ENCODE measurements around the gene TXNDC17. TPM values are rescaled to one million over a fixed set of nuclear protein-coding genes. Genes with fewer than 3 reads are reported as not detected.

TXNDC17 gene
- total RNA-seq, 4 donors from 2014 or later, result 31.8 to 124 (median 85.6) TPM

DNA sequence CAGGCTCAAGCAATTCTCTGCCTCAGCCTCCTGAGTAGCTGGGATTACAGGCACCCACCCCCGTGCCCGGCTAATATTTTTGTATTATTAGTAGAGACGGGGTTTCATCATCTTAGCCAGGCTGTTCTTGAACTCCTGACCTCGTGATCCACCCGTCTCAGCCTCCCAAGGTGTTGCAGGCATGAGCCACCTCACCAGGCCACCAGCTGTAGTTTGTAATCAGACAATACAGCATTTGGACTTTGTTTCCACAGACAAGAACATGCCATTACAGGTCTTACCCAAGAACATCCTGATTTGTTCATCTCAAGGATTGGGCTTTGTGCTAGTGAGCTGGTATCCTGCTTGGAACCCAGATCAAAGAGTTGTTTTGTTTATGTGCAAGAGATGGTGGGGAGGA is 40.8 kb downstream of the TXNDC17 start:
- Histone ChIP-seq H3K27ac (no peak overlapping the region), H3K27me3 (peaks cover 0 to 22% of the 10 kb centered on the region in 2 donors), H3K36me3 (no peaks in the 10 kb centered on the region), H3K9me3 (no peaks in the 10 kb centered on the region), H3K4me3 (no peak overlapping the region), H3K4me1 (no peaks in the 10 kb centered on the region)
- 72 to 81% methylated on average over 5 of the region's 5 CpGs for WGBS, 2 donors
- no peak for DNase-seq (ENCODE audit: low spot score in 2 of 2)
- no peak for TF ChIP-seq EP300 (IDR thresholded peaks at IDR 0.05)
- TF ChIP-seq, protein P1, sequence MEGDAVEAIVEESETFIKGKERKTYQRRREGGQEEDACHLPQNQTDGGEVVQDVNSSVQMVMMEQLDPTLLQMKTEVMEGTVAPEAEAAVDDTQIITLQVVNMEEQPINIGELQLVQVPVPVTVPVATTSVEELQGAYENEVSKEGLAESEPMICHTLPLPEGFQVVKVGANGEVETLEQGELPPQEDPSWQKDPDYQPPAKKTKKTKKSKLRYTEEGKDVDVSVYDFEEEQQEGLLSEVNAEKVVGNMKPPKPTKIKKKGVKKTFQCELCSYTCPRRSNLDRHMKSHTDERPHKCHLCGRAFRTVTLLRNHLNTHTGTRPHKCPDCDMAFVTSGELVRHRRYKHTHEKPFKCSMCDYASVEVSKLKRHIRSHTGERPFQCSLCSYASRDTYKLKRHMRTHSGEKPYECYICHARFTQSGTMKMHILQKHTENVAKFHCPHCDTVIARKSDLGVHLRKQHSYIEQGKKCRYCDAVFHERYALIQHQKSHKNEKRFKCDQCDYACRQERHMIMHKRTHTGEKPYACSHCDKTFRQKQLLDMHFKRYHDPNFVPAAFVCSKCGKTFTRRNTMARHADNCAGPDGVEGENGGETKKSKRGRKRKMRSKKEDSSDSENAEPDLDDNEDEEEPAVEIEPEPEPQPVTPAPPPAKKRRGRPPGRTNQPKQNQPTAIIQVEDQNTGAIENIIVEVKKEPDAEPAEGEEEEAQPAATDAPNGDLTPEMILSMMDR (IDR thresholded peaks at IDR 0.05), result no peak
- no peak for TF ChIP-seq POLR2A (IDR thresholded peaks at IDR 0.05)

DNA sequence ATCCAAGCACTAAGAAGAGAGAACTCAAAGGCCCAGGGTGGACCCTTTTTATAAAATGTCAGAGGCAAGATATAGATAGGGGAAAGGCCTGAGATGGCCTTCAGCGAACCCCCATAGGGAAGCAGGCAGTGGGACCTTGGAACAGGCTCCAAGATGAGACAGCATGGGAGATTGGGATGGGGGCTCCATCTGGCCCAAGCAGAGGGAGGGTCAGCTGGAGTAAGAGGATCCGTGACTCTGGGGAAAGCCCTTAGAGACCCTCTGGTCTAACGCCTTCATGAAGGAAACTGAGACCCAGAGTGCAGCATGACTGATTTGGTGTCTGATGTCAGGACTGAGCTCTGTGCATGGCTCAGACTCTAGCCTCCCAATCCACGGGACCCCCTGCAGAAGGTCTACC is 41.5 kb downstream of the TXNDC17 start:
- H3K36me3 ChIP-seq, result no peaks in the 10 kb centered on the region
- DNase-seq (ENCODE audit: low spot score in 2 of 2), result no peak

DNA sequence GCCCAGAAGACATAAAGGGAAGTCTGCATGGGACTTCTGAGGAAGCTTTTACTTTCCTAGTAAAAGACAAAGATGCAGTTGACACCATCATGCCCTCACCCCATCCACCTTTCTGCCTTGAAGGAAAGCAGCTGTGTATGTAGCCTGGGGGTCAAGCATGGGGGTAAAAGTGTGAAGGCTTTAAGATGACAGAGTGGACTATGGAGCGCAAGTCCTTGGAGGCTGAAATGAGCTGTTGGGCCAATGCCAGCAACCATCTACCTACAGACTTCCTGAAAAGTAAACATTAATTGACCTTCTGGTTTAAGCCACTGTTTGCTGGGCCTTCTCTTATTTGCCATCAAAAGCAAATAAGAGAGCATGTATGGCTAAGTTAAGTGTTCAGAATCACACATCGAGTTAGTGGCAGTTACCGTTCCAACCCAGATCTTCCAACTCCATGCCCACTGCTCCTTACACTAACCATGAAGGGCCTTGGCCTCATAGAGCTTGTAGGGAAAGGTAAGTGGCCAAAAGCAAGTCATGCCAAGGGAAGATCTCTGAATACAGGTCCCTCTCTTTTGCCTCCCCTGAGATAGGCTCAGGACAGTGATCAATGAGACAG is 42.3 kb downstream of the TXNDC17 start:
- H3K27ac ChIP-seq, result no peak overlapping the region
- DNase-seq (ENCODE audit: low spot score in 2 of 2), result no peak
- no peak overlapping the region for H3K4me3 ChIP-seq
- H3K9me3 ChIP-seq, result no peaks in the 10 kb centered on the region
- H3K4me1 ChIP-seq, result no peaks in the 10 kb centered on the region
- TF ChIP-seq POLR2A (IDR thresholded peaks at IDR 0.05) (no peak), EP300 (IDR thresholded peaks at IDR 0.05) (no peak)
- TF ChIP-seq, protein P1 (IDR thresholded peaks at IDR 0.05), result no peak
- no peaks in the 10 kb centered on the region for H3K36me3 ChIP-seq
- H3K27me3 ChIP-seq, result peaks cover 0 to 7% of the 10 kb centered on the region in 2 donors
- 87 to 97% methylated on average over 3 of the region's 3 CpGs for WGBS, 2 donors

More for the DNA sequence above, 41.5 kb downstream of the TXNDC17 start:
- H3K4me1 ChIP-seq, result no peaks in the 10 kb centered on the region
- WGBS, 2 donors, result 82 to 86% methylated on average over 4 of the region's 4 CpGs
- no peak overlapping the region for H3K27ac ChIP-seq
- no peak overlapping the region for H3K4me3 ChIP-seq
- no peaks in the 10 kb centered on the region for H3K9me3 ChIP-seq
- TF ChIP-seq, protein P1 (IDR thresholded peaks at IDR 0.05), result no peak
- TF ChIP-seq POLR2A (IDR thresholded peaks at IDR 0.05), result no peak
- TF ChIP-seq EP300 (IDR thresholded peaks at IDR 0.05), result no peak
- peaks cover 0 to 15% of the 10 kb centered on the region in 2 donors for H3K27me3 ChIP-seq

DNA sequence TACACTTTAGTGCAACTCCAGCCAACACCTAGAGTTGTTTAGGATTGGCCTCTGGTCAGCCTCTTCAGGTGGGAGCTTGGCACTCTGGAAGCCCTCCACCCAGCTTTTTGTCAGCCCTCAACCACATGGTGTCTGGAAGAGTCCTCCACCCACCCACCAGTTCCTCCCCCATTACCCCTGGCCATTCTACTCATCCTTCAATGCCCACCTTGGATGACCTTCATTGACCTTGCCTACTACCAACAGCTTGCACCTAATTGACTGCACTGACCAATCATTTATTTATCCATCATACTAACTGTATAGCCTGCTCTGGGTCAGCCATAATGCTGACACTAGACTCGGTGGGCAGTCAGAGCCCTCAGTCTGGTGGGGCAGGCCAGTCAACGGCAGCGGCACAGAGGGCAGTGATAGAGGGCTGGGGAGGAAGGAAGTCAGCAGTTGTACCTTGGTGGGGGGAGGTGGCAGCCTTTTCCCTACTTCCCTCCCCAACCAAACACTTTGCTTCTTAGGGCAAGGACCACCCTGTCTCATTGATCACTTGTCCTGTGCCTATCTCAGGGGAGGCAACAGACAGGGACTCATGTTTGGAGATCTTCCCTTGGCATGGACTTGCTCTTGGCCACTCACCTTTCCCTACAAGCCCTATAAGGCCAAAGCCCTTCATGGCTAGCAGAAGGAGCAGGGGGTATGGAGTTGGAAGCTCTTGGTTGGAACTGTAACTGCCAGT is 43.0 kb downstream of the TXNDC17 start:
- H3K36me3 ChIP-seq, result no peaks in the 10 kb centered on the region
- H3K27ac ChIP-seq, result no peak overlapping the region
- no peak for DNase-seq (ENCODE audit: low spot score in 2 of 2)
- no peaks in the 10 kb centered on the region for H3K27me3 ChIP-seq
- no peak for TF ChIP-seq EP300 (IDR thresholded peaks at IDR 0.05)
- no peak for TF ChIP-seq POLR2A (IDR thresholded peaks at IDR 0.05)
- TF ChIP-seq, protein P1 (IDR thresholded peaks at IDR 0.05), result no peak
- H3K4me1 ChIP-seq, result no peaks in the 10 kb centered on the region
- 93 to 97% methylated on average over 3 of the region's 3 CpGs for WGBS, 2 donors
- no peak overlapping the region for H3K4me3 ChIP-seq
- H3K9me3 ChIP-seq, result no peaks in the 10 kb centered on the region

DNA sequence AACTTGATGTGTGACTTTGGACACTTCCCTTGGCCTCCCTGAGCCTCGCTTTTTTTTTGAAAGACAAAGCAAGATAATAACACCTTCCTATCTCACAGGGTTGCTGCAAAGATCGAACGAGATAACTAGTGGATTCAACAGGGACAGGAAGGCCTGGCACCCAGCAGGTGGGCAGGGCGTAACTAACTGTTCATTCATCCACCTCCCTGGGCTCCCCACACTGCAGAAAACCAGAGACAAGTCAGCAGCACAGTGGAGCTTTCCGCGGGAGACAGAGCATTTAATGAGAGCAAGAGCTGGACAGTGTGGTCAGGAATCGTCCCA is 43.6 kb downstream of the TXNDC17 start:
- Histone ChIP-seq H3K36me3 (no peaks in the 10 kb centered on the region), H3K4me1 (no peaks in the 10 kb centered on the region), H3K9me3 (no peaks in the 10 kb centered on the region), H3K27me3 (no peaks in the 10 kb centered on the region), H3K27ac (no peak overlapping the region), H3K4me3 (no peak overlapping the region)
- 62 to 65% methylated on average over 7 of the region's 7 CpGs for WGBS, 2 donors
- TF ChIP-seq, protein P1 (IDR thresholded peaks at IDR 0.05), result no peak
- TF ChIP-seq EP300 (IDR thresholded peaks at IDR 0.05), result no peak
- no peak for TF ChIP-seq POLR2A (IDR thresholded peaks at IDR 0.05)
- DNase-seq (ENCODE audit: low spot score in 2 of 2), result no peak

Measured in tibial nerve (tissue), 4 donors.